Measurements from ENCODE around the gene ZNF564.
"Not testable (repeated sequence)": the region's sequence is repeated elsewhere in the genome, so short reads cannot be mapped to it uniquely, and the experiment has no call there.

ZNF564 gene

DNA sequence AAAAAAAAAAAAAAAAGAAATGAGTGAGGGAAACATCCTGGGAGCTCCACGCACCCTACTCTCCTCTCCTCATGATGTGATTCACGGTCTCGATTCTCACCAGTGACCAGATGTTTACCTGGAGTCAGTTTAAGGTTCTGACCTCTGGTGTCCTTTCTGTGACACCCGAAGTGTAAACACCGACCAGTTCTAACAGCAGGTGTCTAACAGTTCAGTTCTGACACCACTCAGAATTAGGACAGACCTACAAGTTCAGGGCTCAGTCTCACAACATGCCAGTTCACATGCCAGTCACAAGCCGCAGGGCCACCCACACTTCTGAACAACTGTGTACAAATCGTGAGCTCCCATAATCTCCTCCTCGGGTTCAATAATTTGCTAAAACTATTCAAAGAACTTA, 6.0 kb downstream of the ZNF564 start:
- H3K27ac Mint-ChIP-seq = no peak overlapping the region
- peaks cover 44% of the 10 kb centered on the region for H3K9me3 Mint-ChIP-seq
- peaks cover 10% of the 10 kb centered on the region for H3K4me1 Mint-ChIP-seq (ENCODE audit: low read depth)
- DNase-seq (ENCODE audit: low spot score) = no peak
- no peak overlapping the region for H3K4me3 Mint-ChIP-seq
- H3K27me3 Mint-ChIP-seq (ENCODE audit: low read depth) = no peaks in the 10 kb centered on the region
- H3K36me3 Mint-ChIP-seq (ENCODE audit: low read depth) = peaks cover 68% of the 10 kb centered on the region

- peaks cover 45% of the 10 kb centered on the region for H3K9me3 Mint-ChIP-seq
- H3K4me1 Mint-ChIP-seq (ENCODE audit: low read depth) = peaks cover 7% of the 10 kb centered on the region
Observed at GRCh38 chr19:12544401-12544876, 6.8 kb downstream of the ZNF564 start.

GRCh38 chr19:12543855-12544254, 7.4 kb downstream of the ZNF564 start:
- Mint-ChIP-seq H3K4me1 (ENCODE audit: low read depth) (peaks cover 4% of the 10 kb centered on the region), H3K9me3 (peaks cover 44% of the 10 kb centered on the region), H3K4me3 (no peak overlapping the region), H3K27ac (no peak overlapping the region), H3K36me3 (ENCODE audit: low read depth) (peaks cover 71% of the 10 kb centered on the region), H3K27me3 (ENCODE audit: low read depth) (no peaks in the 10 kb centered on the region)
- DNase-seq (ENCODE audit: low spot score) = no peak

More at GRCh38 chr19:12544401-12544876, 6.8 kb downstream of the ZNF564 start:
- DNase-seq (ENCODE audit: low spot score) = no peak
- Mint-ChIP-seq H3K27me3 (ENCODE audit: low read depth) (no peaks in the 10 kb centered on the region), H3K36me3 (ENCODE audit: low read depth) (peaks cover 71% of the 10 kb centered on the region), H3K4me3 (no peak overlapping the region), H3K27ac (no peak overlapping the region)

GRCh38 chr19:12527034-12527836, 24.0 kb downstream of the ZNF564 start:
- Mint-ChIP-seq H3K27me3 (ENCODE audit: low read depth) (no peaks in the 10 kb centered on the region), H3K27ac (no peak overlapping the region), H3K4me3 (no peak overlapping the region), H3K36me3 (ENCODE audit: low read depth) (peaks cover 80% of the 10 kb centered on the region), H3K4me1 (ENCODE audit: low read depth) (no peaks in the 10 kb centered on the region), H3K9me3 (peaks cover 71% of the 10 kb centered on the region)
- DNase-seq (ENCODE audit: low spot score) = no peak

- peaks cover 72% of the 10 kb centered on the region for H3K9me3 Mint-ChIP-seq
Observed at GRCh38 chr19:12526542-12526941, 24.7 kb downstream of the ZNF564 start.

DNA sequence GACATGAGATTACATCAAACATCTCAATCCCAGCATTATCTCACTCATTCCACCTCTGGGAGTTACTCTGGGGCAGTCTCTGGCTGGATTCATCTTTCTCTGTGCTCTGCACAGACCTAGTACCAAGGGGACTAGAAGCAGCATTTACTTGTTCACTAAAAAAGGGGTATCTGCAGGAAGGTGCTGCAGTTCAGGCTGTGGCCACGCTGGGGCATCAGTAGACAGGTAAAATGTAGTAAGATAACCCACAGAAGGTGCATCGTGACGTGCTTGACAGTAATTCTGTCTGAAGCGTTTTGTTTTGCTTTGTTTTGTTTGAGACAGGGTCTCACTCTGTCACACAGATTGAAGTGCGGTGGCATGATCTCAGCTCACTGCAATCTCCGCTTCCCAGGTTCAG, 29.3 kb downstream of the ZNF564 start:
- no peak for DNase-seq (ENCODE audit: low spot score)

More at GRCh38 chr19:12526542-12526941, 24.7 kb downstream of the ZNF564 start:
- H3K4me1 Mint-ChIP-seq (ENCODE audit: low read depth) = no peaks in the 10 kb centered on the region
- no peaks in the 10 kb centered on the region for H3K27me3 Mint-ChIP-seq (ENCODE audit: low read depth)
- no peak for DNase-seq (ENCODE audit: low spot score)
- no peak overlapping the region for H3K27ac Mint-ChIP-seq
- no peak overlapping the region for H3K4me3 Mint-ChIP-seq
- H3K36me3 Mint-ChIP-seq (ENCODE audit: low read depth) = peaks cover 80% of the 10 kb centered on the region

GRCh38 chr19:12513531-12514061, 37.7 kb downstream of the ZNF564 start:
- no peaks in the 10 kb centered on the region for H3K4me1 Mint-ChIP-seq (ENCODE audit: low read depth)
- no peaks in the 10 kb centered on the region for H3K36me3 Mint-ChIP-seq (ENCODE audit: low read depth)
- peaks cover 48% of the 10 kb centered on the region for H3K9me3 Mint-ChIP-seq
- H3K4me3 Mint-ChIP-seq = no peak overlapping the region
- DNase-seq (ENCODE audit: low spot score) = no peak
- H3K27me3 Mint-ChIP-seq (ENCODE audit: low read depth) = no peaks in the 10 kb centered on the region
- no peak overlapping the region for H3K27ac Mint-ChIP-seq

More for the DNA sequence above, 29.3 kb downstream of the ZNF564 start:
- H3K27me3 Mint-ChIP-seq (ENCODE audit: low read depth) = no peaks in the 10 kb centered on the region
- H3K4me3 Mint-ChIP-seq = no peak overlapping the region
- no peaks in the 10 kb centered on the region for H3K4me1 Mint-ChIP-seq (ENCODE audit: low read depth)
- no peak overlapping the region for H3K27ac Mint-ChIP-seq
- H3K36me3 Mint-ChIP-seq (ENCODE audit: low read depth) = peaks cover 48% of the 10 kb centered on the region
- H3K9me3 Mint-ChIP-seq = peaks cover 65% of the 10 kb centered on the region

GRCh38 chr19:12497032-12497431, 54.2 kb downstream of the ZNF564 start:
- DNase-seq (ENCODE audit: low spot score) = no peak
- H3K36me3 Mint-ChIP-seq (ENCODE audit: low read depth) = no peaks in the 10 kb centered on the region
- H3K27ac Mint-ChIP-seq = no peak overlapping the region
- H3K4me1 Mint-ChIP-seq (ENCODE audit: low read depth) = peaks cover 10% of the 10 kb centered on the region
- H3K4me3 Mint-ChIP-seq = no peak overlapping the region
- peaks cover 13% of the 10 kb centered on the region for H3K9me3 Mint-ChIP-seq
- no peaks in the 10 kb centered on the region for H3K27me3 Mint-ChIP-seq (ENCODE audit: low read depth)

DNA sequence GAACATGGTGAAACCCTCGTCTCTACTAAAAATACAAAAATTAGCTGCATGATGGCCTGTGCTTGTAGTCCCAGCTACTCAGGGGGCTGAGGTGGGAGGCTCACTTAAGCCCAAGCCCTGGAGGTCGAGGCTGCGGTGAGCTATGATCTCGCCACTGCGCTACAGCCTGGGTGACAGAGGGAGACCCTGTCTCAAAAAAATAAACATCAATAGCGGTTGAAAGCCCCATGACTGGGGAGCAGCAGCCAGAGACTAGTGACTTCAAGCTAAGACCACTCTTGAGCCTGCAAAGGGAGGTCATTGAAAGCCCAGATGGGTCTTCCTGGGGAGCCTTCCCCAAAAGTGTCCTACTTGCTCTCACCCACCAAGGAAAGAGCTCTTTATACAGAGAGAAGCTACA, 54.8 kb downstream of the ZNF564 start:
- H3K36me3 Mint-ChIP-seq (ENCODE audit: low read depth) = no peaks in the 10 kb centered on the region
- no peak for DNase-seq (ENCODE audit: low spot score)
- peak overlapping the region; percentile 54 for H3K4me3 Mint-ChIP-seq
- no peaks in the 10 kb centered on the region for H3K27me3 Mint-ChIP-seq (ENCODE audit: low read depth)
- H3K27ac Mint-ChIP-seq = no peak overlapping the region
- peaks cover 10% of the 10 kb centered on the region for H3K4me1 Mint-ChIP-seq (ENCODE audit: low read depth)
- H3K9me3 Mint-ChIP-seq = peaks cover 15% of the 10 kb centered on the region

- peak overlapping the region; percentile 78 for H3K27ac Mint-ChIP-seq
- peak; percentile 89 for DNase-seq (ENCODE audit: low spot score)
- peaks cover 10% of the 10 kb centered on the region for H3K4me1 Mint-ChIP-seq (ENCODE audit: low read depth)
- H3K4me3 Mint-ChIP-seq = peak overlapping the region; percentile 89
- H3K9me3 Mint-ChIP-seq = peaks cover 22% of the 10 kb centered on the region
- no peaks in the 10 kb centered on the region for H3K27me3 Mint-ChIP-seq (ENCODE audit: low read depth)
- H3K36me3 Mint-ChIP-seq (ENCODE audit: low read depth) = no peaks in the 10 kb centered on the region
Observed at GRCh38 chr19:12495002-12495802, 56.1 kb downstream of the ZNF564 start.

- no peaks in the 10 kb centered on the region for H3K27me3 Mint-ChIP-seq (ENCODE audit: low read depth)
- no peak overlapping the region for H3K27ac Mint-ChIP-seq
- no peaks in the 10 kb centered on the region for H3K36me3 Mint-ChIP-seq (ENCODE audit: low read depth)
- H3K4me3 Mint-ChIP-seq = peak overlapping the region; percentile 43
- H3K9me3 Mint-ChIP-seq = peaks cover 22% of the 10 kb centered on the region
- peaks cover 10% of the 10 kb centered on the region for H3K4me1 Mint-ChIP-seq (ENCODE audit: low read depth)
- no peak for DNase-seq (ENCODE audit: low spot score)
Observed at GRCh38 chr19:12494260-12494860, 56.9 kb downstream of the ZNF564 start.

DNA sequence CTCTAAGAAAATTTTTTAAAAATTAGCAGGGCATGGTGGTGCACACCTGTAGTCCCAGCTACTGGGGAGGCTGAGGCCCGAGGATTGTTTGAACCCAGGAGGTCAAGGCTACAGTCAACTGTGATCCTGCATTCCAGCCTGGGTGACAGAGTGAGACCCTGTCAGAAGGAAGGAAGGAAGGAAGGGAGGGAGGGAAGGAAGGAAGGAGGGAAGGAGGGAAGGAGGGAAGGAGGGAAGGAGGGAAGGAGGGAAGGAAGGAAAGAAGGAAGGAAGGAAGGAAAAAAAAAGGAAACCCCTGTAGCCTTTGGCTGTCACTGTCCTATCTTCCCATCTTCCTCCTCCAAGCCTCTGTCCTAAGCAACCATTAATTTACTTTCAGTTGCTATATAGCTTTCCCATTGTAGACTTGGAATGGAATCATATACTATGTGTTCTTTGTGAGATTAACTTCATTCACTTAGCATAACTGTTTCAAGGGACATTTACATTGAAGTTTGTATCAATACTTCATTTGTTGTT, 65.0 kb downstream of the ZNF564 start:
- H3K4me3 Mint-ChIP-seq, H3K27ac Mint-ChIP-seq: not testable (repeated sequence)

DNA sequence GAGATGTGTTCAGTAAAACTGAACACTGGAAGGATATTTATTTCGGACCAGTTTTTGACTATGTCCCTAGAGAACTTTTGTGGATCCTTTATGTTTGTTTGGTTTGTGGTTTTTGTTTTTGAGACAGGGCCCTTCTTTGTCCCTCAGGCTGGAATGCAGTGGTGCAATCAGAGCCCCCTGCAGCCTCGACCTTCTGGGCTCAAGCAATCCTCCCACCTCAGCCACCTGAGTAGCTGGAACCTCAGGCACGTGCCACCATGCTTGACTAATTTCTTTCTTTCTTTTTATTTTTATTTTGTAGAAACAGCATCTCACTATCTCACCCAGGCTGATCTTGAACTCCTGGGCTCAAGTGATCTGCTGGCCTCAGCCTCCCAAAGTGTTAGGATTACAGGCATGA, 65.7 kb downstream of the ZNF564 start:
- H3K27ac Mint-ChIP-seq = no peak overlapping the region
- H3K4me3 Mint-ChIP-seq = peak overlapping the region; percentile 83
- H3K9me3 Mint-ChIP-seq = peaks cover 4% of the 10 kb centered on the region
- peaks cover 21% of the 10 kb centered on the region for H3K4me1 Mint-ChIP-seq (ENCODE audit: low read depth)
- no peaks in the 10 kb centered on the region for H3K27me3 Mint-ChIP-seq (ENCODE audit: low read depth)
- H3K36me3 Mint-ChIP-seq (ENCODE audit: low read depth) = no peaks in the 10 kb centered on the region
- DNase-seq (ENCODE audit: low spot score) = no peak

More for the DNA sequence above, 65.0 kb downstream of the ZNF564 start:
- H3K9me3 Mint-ChIP-seq; H3K36me3 Mint-ChIP-seq (ENCODE audit: low read depth); DNase-seq (ENCODE audit: low spot score); H3K27me3 Mint-ChIP-seq (ENCODE audit: low read depth): not testable (repeated sequence)
- H3K4me1 Mint-ChIP-seq (ENCODE audit: low read depth) = peaks cover 21% of the 10 kb centered on the region
